HCT116 (cell line): ENCODE results near the gene AARS1. TPM values are rescaled to one million over a fixed set of nuclear protein-coding genes. Genes with fewer than 3 reads are reported as not detected.

Source experiments
- ATAC-seq: fragments of 200-7000 bp; cut with Tn5 transposase; 2 replicates; pipeline ENCODE4 v1.9.1; 2020; ENCODE audit warnings: mild to moderate bottlenecking, moderate library complexity
- BruUV-seq: library from RNA; stranded (reverse); fragments of 400-500 nt; replicated peaks from 2 replicates; lab custom pipeline; 2021; lab: Mats Ljungman, UMichigan
- CTCF ChIA-PET: fragments of 300-600 bp; sonication (Branson Sonifier 250); formaldehyde crosslinking; loops from one replicate; lab custom pipeline; 2021; ENCODE audit warnings: antibody characterized with exemption; lab: Charles Lee
- POLR2A ChIA-PET: fragments of 300-600, 350-600 bp; sonication (Branson Sonifier 250); formaldehyde crosslinking; loops from one replicate; lab custom pipeline; 2021; ENCODE audit warnings: antibody characterized with exemption; lab: Charles Lee
- RAD21 ChIA-PET, 2 experiments: fragments of 300-600 bp; sonication (Branson Sonifier 250); formaldehyde crosslinking; loops; one replicate each; lab custom pipeline; 2023; ENCODE audit warnings: low total read pairs in 2 of 2; ENCODE audit not compliant: uncharacterized antibody in 2 of 2, unreplicated experiment in 2 of 2, low non-redundant PET in 1 of 2; lab: Charles Lee
- DNase-seq: peaks from one replicate; pipeline ENCODE4 v3.0.0-alpha.2; 2010; ENCODE audit warnings: low read depth, low spot score
- H2AFZ ChIP-seq: fragments of 200-600 bp; shearing (Covaris generic), sonication (generic); 2 replicates; pipeline ENCODE4 v1.6.1; 2017; ENCODE audit warnings: low read depth, mixed run types, mixed read lengths, antibody characterized with exemption, low read length; ENCODE audit not compliant: poor library complexity, severe bottlenecking
- H3K27ac ChIP-seq: 2 replicates; pipeline ENCODE4 v1.5.1; 2012; ENCODE audit warnings: low read depth, low read length
- H3K27me3 ChIP-seq: fragments of 200-600 bp; sonication (generic); 2 replicates; pipeline ENCODE4 v1.6.1; 2016; ENCODE audit warnings: mixed run types, low read length, mixed read lengths; ENCODE audit not compliant: insufficient read depth
- H3K36me3 ChIP-seq, 2 experiments: fragments of 200-500 bp in 1 of 2; fragments of 200-600 bp in 1 of 2; sonication (Bioruptor generic) in 1 of 2; sonication (generic) in 1 of 2; 2 replicates each; pipeline versions ENCODE4 v1.5.1 to v1.6.1; 2014 to 2016; ENCODE audit warnings: low read length in 2 of 2, inconsistent platforms in 1 of 2, mixed read lengths in 1 of 2, mixed run types in 1 of 2; ENCODE audit not compliant: insufficient read depth in 2 of 2, control insufficient read depth in 1 of 2
- H3K4me1 ChIP-seq, 2 experiments: fragments of 200-600 bp in 1 of 2; sonication (generic) in 1 of 2; 2 replicates each; pipeline versions ENCODE4 v1.5.1 to v1.6.1; 2012 to 2017; ENCODE audit warnings: low read length in 2 of 2, inconsistent platforms in 1 of 2, mild to moderate bottlenecking in 1 of 2, mixed read lengths in 1 of 2, mixed run types in 1 of 2, moderate library complexity in 1 of 2; ENCODE audit not compliant: insufficient read depth in 2 of 2, control insufficient read depth in 1 of 2
- H3K4me2 ChIP-seq: fragments of 200-600 bp; sonication (generic); 2 replicates; pipeline ENCODE4 v1.6.1; 2017; ENCODE audit warnings: mixed run types, low read length, mixed read lengths
- H3K4me3 ChIP-seq, 2 experiments: fragments of 200-600 bp in 1 of 2; sonication (generic) in 1 of 2; replicated peaks in 1 of 2; 2 replicates each; pipeline ENCODE4 v1.5.1; 2011 to 2016; ENCODE audit warnings: low read length in 2 of 2, control low read depth in 1 of 2, low read depth in 1 of 2, mild to moderate bottlenecking in 1 of 2, mixed read lengths in 1 of 2, mixed run types in 1 of 2
- H3K79me2 ChIP-seq: fragments of 200-600 bp; sonication (generic); 2 replicates; pipeline ENCODE4 v1.6.1; 2017; ENCODE audit warnings: mild to moderate bottlenecking, mixed run types, low read length, moderate library complexity, mixed read lengths; ENCODE audit not compliant: insufficient read depth
- H3K9ac ChIP-seq: fragments of 200-600 bp; sonication (generic); 2 replicates; pipeline ENCODE4 v1.6.1; 2016; ENCODE audit warnings: low read length, mixed read lengths
- H3K9me2 ChIP-seq: fragments of 200-600 bp; sonication (generic), shearing (Covaris generic); 2 replicates; pipeline ENCODE4 v1.6.1; 2017; ENCODE audit warnings: mixed run types, mild to moderate bottlenecking, moderate library complexity; ENCODE audit not compliant: insufficient read depth
- H3K9me3 ChIP-seq, 2 experiments: fragments of 200-500 bp in 1 of 2; fragments of 200-600 bp in 1 of 2; sonication (Bioruptor generic) in 1 of 2; sonication (generic) in 1 of 2; 2 replicates each; pipeline ENCODE4 v1.6.1; 2014 to 2017; ENCODE audit warnings: low read length in 2 of 2, mixed read lengths in 2 of 2, inconsistent platforms in 1 of 2, low read depth in 1 of 2, mild to moderate bottlenecking in 1 of 2, mixed run types in 1 of 2, moderate library complexity in 1 of 2; ENCODE audit not compliant: control insufficient read depth in 1 of 2, insufficient read depth in 1 of 2
- H4K20me1 ChIP-seq: fragments of 200-600 bp; sonication (generic), shearing (Covaris generic); 2 replicates; pipeline ENCODE4 v1.6.1; 2017; ENCODE audit warnings: mixed run types, mild to moderate bottlenecking, moderate library complexity; ENCODE audit not compliant: insufficient read depth
- SIN3A ChIP-seq: IDR thresholded peaks from 2 replicates; pipeline ENCODE4 v1.6.1; 2012; ENCODE audit warnings: low read depth
- intact Hi-C: fragments of 100-400 bp; cut with micrococcal nuclease; formaldehyde crosslinking; loops from 2 replicates; pipeline ENCODE4 v1.10.0; 2022
- total RNA-seq: library from RNA; stranded (reverse); gene quantifications from one replicate; pipeline ENCODE4 v1.2.1, GENCODE V29; 2021; ENCODE audit not compliant: unreplicated experiment
- TF ChIP-seq, protein P1 (sequence below), 3 experiments: fragments of 200-600 bp in 1 of 3; sonication (generic) in 1 of 3; IDR thresholded peaks in 2 of 3; conservative IDR thresholded peaks in 1 of 3; 2 replicates each; pipeline ENCODE4 v1.5.1; 2012 to 2017; ENCODE audit warnings: low read depth in 2 of 3, low read length in 2 of 3, antibody characterized with exemption in 1 of 3, borderline replicate concordance in 1 of 3, control low read depth in 1 of 3, mild to moderate bottlenecking in 1 of 3, mixed read lengths in 1 of 3, mixed run types in 1 of 3, moderate library complexity in 1 of 3; ENCODE audit not compliant: insufficient read depth in 1 of 3

The AARS1 gene
- total RNA-seq, 1 experiment from 2014 or later, result 215 TPM

DNA sequence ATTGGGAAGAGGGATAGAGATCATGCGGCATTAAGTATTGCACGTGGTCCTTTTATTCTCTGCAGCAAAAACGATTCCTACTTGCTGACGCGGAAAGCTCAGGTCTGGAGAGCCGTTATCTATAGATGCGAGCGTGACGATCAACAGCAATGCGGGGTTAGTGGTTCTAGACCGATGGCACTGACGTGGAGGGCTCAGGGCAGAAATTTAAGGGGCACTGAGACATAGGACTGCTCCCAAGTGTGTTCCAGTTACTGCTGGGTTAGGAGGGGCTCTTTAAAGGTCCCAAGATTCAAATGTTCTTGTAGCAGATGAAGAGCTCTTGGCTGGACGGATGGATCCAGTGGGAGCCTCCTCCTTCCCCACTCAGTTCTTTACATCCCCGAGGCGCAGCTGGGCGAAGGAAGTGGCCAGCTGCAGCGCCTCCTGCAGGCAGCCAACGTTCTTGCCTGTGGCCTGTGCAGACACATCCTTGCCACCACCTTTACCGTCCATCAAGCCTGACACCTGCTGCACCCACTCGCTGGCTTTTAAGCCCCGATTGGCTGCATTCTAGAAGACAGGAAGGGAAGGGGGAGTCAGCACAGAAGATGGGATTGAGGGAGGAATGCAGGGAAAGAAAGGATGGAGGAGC, 36.8 kb downstream of the AARS1 start:
- no peaks in the 10 kb centered on the region for H3K9me2 ChIP-seq
- RAD21 ChIA-PET, result no interaction called here
- no peak overlapping the region for H2AFZ ChIP-seq
- ATAC-seq, result 0 out of 2 replicates have a peak, but pooled peaks have one; percentile 16
- H3K9ac ChIP-seq, result no peak overlapping the region
- H3K4me3 ChIP-seq, result no peak overlapping the region
- peaks cover 5 to 7% of the 10 kb centered on the region in 2 experiments; a peak in 2 of 4 replicates for H3K4me1 ChIP-seq
- H3K4me2 ChIP-seq, result 0 out of 2 replicates have a peak overlapping the region, but pooled peaks have one; percentile 66
- DNase-seq, result no peak
- POLR2A ChIA-PET, result interaction anchor here (1.6 kb wide), 1 partner anchor 36 kb away, joined by 5 read pairs; the partner anchor contains the start of gene AARS1
- peaks cover 25% of the 10 kb centered on the region for H3K79me2 ChIP-seq
- no peak for TF ChIP-seq SIN3A
- TF ChIP-seq, protein P1, sequence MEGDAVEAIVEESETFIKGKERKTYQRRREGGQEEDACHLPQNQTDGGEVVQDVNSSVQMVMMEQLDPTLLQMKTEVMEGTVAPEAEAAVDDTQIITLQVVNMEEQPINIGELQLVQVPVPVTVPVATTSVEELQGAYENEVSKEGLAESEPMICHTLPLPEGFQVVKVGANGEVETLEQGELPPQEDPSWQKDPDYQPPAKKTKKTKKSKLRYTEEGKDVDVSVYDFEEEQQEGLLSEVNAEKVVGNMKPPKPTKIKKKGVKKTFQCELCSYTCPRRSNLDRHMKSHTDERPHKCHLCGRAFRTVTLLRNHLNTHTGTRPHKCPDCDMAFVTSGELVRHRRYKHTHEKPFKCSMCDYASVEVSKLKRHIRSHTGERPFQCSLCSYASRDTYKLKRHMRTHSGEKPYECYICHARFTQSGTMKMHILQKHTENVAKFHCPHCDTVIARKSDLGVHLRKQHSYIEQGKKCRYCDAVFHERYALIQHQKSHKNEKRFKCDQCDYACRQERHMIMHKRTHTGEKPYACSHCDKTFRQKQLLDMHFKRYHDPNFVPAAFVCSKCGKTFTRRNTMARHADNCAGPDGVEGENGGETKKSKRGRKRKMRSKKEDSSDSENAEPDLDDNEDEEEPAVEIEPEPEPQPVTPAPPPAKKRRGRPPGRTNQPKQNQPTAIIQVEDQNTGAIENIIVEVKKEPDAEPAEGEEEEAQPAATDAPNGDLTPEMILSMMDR (IDR thresholded peaks at IDR 0.05 in 2 of 3, conservative IDR thresholded peaks at IDR 0.05 in 1 of 3; ENCODE audit: borderline replicate concordance in 1 of 3, insufficient read depth in 1 of 3, low read depth in 2 of 3, low read length in 2 of 3), result peak; percentile 9 to 78 (median 75); a peak in 4 of 6 replicates
- TF ChIP-seq, all 23 proteins: peak for 1
- Histone ChIP-seq H3K9me3 (no peaks in the 10 kb centered on the region), H3K27me3 (no peaks in the 10 kb centered on the region), H3K27ac (peak overlapping the region; percentile 95; the same call in 1 of the 2 replicates), H4K20me1 (no peaks in the 10 kb centered on the region), H3K36me3 (peaks cover 17 to 43% of the 10 kb centered on the region in 2 experiments)
- intact Hi-C loops, result loop anchor here (10.0 kb wide), 1 partner anchor 88 kb away; no protein-coding TSS in a partner anchor
- BruUV-seq, result TSS peak; percentile 11
- CTCF ChIA-PET, result interaction anchor here (1.0 to 1.9 kb wide), 4 partner anchors 10 to 127 kb away, joined by 3 to 9 read pairs (median 4); partner anchors contain the start of gene AARS1
